NCI-H1048 (cell line): ENCODE data around the gene MUC5B.

Experiments
- DNase-seq: peaks from one replicate; lab custom pipeline; 2025; lab: John Stamatoyannopoulos, UW

The MUC5B gene

DNA sequence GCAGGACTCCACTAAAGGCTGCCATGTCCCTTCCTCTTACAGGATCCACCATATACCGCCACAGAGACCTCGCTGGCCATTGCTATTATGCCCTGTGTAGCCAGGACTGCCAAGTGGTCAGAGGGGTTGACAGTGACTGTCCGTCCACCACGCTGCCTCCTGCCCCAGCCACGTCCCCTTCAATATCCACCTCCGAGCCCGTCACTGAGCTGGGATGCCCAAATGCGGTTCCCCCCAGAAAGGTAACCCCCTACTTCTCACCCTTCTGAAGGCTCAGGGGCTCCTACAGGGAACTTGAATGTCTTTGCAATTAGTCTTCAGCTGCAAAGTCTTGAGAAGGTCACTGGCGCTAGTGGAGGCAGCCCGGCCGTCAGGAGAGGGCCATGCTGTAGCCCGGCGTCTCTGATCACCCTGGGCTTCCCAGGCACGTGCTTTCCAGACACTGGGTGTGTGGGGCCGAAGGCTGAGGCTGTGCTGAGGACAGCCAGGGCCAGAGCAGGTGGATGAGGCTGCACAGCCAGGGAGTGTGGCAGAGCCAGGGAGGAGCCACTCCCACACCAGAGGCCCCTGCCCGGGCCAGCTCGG is 30.0 kb upstream of the MUC5B start:
- no peak for DNase-seq

DNA sequence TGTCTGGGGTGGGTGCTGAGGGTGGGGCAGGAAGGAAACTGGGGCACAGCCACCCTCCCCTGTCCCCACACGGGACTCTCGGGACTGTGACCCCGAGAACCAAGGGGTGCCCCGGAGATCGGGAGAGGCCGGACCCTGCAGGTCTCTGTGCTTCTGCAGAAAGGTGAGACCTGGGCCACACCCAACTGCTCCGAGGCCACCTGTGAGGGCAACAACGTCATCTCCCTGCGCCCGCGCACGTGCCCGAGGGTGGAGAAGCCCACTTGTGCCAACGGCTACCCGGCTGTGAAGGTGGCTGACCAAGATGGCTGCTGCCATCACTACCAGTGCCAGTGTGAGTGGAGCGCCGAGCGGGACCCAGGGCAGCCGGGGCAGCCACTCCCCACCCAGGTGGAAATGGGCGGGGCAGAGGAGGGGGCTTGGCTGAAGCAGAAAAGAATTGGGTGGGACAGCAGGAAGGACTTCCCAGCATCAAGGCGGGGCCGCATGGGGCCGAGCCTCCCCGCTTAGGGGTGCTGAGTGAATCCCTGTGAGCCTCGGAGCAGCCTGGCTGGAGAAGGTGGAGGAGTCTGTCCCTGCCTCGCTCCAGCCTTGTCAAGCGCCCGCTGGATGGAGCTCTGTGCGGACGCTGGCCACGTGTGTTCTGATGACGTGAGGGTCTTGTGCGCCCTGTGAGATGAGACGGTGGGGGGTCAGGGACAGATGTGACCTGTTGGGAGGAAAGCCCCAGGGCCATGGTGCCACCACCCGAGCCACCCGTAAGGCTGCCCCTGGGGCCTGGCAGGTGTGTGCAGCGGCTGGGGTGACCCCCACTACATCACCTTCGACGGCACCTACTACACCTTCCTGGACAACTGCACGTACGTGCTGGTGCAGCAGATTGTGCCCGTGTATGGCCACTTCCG is 29.3 kb upstream of the MUC5B start:
- DNase-seq = no peak

DNA sequence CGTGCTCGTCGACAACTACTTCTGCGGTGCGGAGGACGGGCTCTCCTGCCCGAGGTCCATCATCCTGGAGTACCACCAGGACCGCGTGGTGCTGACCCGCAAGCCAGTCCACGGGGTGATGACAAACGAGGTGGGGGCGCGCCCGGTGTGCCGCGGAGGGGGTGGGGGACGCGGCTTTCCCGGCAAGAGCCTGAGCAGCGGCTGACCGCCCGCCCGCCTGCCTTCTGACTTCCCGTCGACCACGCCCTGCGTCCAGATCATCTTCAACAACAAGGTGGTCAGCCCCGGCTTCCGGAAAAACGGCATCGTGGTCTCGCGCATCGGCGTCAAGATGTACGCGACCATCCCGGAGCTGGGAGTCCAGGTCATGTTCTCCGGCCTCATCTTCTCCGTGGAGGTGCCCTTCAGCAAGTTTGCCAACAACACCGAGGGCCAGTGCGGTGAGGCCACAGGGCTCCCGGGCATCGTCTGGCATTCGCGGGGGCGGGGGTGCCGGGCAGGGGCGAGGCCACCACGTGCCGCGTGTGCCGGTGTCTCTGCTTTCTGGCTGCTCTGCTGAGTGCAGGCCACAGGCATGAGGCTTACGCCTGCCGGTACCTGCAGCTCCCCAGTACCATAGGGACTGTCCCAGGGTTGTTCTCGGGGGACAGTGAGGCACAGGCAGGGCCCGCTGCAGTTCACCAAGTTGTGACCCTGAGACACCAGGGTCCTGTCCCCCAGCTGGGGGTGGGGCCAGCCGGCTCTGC is 28.5 kb upstream of the MUC5B start:
- no peak for DNase-seq

DNA sequence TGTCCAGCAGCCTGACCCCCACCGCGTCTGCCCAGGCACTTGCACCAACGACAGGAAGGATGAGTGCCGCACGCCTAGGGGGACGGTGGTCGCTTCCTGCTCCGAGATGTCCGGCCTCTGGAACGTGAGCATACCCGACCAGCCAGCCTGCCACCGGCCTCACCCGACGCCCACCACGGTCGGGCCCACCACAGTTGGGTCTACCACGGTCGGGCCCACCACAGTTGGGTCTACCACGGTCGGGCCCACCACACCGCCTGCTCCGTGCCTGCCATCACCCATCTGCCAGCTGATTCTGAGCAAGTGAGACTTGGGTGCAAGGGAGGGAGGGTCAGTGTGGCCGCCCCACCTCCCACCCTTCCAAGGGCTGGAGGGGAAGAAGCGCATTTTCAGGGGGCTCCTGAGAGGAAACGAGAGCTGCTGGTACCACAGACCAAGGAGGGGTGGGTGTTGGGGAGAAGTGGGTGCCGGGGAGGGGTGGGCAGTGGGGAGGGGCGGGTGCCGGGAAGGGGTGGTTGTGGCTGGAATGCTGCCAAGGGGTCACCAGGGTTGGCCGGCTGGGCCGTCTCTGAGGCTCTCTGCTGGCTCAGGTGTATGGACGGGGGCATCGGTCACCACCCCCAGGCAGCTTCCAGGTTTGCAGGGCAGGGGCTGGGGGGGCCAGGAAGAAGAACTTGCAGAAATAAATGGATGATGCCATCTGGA is 27.7 kb upstream of the MUC5B start:
- no peak for DNase-seq

DNA sequence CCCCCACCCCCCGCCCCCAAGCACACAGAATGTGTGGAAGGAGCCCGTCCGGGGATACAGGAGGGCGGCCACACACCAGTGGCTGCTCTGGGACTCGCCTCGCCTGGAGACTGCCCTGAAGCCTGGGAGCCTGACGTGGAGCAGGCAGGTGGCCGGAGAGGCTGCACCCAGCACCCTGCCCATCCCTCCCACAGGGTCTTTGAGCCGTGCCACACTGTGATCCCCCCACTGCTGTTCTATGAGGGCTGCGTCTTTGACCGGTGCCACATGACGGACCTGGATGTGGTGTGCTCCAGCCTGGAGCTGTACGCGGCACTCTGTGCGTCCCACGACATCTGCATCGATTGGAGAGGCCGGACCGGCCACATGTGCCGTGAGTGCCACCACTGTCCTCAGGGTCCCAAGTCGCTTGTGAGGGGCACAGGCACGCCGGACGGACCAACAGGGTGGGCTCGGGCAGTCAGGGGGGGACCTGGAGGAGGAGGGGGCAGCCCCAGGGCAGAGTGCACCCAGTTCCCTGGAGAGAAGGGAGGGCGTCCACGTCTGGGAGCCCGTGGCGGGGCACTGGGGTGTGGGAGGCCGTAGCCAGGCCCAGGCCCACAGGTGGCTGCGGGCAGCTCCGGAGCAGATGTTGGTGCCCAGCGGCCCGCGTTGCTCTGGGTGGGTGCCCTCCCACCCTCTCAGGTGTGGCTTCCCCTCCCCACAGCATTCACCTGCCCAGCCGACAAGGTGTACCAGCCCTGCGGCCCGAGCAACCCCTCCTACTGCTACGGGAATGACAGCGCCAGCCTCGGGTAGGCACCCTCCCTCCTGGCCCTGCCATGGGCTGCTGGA is 27.0 kb upstream of the MUC5B start:
- no peak for DNase-seq

DNA sequence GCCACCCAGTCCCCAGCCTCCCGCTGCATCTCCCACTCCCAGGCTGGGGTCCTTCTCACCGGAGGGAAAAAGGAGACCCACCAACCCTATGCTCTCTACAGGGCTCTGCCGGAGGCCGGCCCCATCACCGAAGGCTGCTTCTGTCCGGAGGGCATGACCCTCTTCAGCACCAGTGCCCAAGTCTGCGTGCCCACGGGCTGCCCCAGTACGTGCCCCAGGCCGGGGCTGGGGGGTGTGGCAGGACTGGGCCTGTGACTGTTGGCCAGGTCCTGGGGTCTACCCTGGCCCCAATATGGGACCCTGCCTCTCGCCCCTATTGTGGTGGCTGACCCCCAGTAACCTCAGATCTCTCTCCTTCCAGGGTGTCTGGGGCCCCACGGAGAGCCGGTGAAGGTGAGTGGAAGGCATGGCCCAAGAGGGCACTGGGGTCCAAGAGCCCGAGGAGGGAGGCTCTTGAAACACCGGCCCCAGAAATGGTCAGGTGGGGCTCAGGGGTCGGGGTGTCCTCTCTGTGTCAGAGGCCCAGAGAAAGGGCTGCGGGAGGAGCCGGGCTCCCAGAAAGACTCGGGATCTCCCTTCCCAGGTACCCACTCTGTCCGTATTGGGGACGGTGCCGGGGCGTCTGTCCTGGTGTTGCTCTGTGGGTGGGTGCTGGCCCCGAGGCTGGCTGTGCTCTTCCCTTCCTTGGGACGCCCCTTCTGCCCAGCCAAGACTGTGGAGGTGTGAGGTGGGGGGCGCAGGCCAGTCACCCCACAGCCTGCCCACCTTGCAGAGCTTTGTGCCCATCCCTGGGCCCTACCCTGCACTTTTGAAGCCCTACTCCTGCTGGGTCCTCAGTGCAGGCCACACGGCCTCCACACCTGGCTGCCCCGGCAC is 26.1 kb upstream of the MUC5B start:
- no peak for DNase-seq

DNA sequence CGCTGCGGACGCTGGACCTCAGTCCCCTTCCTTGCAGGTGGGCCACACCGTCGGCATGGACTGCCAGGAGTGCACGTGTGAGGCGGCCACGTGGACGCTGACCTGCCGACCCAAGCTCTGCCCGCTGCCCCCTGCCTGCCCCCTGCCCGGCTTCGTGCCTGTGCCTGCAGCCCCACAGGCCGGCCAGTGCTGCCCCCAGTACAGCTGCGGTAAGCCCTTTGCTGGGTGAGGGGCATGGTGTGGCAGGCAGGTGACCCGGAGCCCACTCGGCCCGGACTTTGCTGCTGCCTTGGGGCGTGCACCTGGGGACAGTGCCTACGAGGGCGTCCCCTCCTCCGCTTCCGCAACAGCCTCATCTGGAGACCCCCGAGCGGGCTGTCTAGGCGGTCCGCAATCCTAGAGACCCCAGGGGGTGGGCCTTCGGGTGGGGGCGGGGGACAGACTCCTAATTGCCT is 25.4 kb upstream of the MUC5B start:
- no peak for DNase-seq

DNA sequence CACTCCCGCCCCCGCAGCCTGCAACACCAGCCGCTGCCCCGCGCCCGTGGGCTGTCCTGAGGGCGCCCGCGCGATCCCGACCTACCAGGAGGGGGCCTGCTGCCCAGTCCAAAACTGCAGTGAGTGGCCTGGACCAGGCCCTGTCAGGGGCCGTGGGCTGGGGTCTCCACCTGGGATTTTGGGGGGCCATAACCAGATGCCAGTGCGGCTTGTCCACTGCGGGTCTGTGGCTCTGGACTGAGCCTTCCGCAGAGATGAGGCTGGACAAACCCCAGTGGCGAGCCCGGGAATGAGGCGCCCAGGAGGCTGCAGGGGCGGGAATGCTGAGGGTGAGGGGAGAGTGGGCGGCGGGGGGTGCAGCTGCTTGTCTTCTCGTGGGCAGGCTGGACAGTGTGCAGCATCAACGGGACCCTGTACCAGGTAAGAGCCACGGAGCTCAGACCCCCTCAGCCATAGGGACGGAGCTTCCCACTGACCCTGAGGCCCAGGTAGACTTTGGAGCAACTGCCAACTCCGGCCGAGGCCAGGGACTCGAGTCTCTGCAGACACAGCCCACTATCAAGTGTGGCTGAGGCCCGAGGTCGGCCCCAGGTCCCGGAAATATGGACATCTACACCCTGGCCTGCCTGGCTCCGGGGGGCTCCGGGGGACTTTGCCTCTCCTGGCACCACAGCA is 24.8 kb upstream of the MUC5B start:
- no peak for DNase-seq

DNA sequence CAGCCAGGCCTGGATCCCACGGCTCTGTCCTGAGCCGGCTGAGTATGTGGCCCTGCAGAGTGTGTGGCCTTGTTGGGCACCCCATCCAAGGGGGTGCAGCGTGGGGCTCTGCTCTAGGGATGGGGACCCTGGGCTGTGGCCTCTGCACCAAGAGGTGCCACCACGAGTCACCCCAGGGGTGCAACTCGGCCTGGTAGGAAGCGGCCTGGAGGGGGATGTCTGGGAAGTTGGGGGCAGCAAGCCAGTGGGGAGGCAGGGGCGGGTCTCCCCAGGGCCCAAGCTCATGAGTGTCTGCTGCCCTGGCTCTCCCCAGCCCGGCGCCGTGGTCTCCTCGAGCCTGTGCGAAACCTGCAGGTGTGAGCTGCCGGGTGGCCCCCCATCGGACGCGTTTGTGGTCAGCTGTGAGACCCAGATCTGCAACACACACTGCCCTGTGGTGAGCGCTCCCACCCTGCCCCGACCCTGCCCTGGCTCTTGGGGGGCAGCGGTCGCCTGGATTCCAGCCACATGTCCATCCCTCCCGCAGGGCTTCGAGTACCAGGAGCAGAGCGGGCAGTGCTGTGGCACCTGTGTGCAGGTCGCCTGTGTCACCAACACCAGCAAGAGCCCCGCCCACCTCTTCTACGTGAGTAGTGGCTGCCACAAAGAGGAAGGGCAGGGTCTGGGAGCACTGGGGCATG is 24.2 kb upstream of the MUC5B start:
- no peak for DNase-seq

DNA sequence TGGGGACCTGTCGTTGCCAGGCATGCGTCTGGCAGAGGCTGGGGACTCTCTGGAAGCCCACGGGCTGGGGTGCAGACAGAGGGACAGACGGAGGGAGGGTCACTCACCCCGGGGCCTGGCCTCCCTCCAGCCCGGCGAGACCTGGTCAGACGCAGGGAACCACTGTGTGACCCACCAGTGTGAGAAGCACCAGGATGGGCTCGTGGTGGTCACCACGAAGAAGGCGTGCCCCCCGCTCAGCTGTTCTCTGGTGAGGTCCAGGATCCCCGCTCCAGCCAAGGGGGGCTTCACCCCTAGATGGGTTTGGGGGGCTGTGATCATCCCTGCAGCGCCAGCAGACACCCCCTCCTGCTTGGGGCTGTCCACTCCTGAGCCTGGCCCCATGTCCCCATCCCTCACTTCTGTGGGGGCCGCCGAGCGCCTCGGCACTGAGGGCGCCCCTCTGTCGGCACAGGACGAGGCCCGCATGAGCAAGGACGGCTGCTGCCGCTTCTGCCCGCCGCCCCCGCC is 23.6 kb upstream of the MUC5B start:
- DNase-seq = no peak

DNA sequence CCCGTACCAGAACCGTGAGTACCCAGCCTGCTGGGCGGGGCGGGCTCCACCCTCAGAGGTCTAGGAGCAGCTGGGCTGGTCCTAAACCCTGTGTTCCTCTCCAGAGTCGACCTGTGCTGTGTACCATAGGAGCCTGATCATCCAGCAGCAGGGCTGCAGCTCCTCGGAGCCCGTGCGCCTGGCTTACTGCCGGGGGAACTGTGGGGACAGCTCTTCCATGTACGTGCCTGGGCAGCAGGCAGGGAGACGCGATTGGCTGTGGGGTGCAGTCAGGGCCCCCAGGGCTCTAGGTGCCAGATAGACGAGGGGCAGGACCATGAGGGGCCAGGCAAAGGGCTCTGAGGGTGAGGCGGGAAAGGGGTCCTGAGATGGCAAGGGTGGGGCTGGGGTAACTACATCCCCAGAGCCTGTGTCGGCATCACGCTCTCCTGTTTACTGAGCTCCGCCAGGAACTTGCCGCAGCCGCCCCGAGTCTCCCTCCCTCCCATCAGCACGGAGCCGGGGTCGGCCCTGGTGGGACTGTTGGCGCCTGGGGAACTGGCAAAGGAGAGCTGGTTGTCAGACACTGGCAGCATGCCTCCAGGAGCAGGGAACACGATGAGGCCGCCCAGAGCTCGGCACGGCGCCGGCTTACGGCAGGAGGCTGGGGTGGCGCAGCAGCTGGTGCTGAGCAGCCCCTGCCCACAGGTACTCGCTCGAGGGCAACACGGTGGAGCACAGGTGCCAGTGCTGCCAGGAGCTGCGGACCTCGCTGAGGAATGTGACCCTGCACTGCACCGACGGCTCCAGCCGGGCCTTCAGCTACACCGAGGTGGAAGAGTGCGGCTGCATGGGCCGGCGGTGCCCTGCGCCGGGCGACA is 22.9 kb upstream of the MUC5B start:
- DNase-seq = no peak

DNA sequence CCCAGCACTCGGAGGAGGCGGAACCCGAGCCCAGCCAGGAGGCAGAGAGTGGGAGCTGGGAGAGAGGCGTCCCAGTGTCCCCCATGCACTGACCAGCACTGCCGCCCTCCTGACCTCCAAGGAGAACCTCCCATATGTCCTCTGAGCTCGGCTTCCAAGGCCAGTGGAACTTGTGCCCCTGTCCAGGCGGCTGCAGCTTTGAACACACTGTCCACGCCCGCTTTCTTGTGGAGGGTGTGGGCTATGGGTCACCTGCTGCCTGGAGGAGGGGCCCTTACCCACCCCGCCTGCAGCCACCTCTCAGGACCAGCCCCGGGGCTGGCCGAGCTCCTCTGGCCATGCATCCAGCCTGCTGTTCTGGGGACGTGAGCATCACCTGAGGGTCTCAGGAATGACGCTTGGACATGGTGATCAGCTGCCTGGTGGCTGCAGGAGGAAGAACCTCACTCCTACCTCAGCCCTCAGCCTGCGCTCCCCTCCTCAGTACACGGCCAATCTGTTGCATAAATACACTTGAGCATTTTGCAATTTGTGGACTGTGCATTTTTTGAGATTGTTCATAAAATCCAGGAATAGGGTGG is 22.2 kb upstream of the MUC5B start:
- DNase-seq = no peak

DNA sequence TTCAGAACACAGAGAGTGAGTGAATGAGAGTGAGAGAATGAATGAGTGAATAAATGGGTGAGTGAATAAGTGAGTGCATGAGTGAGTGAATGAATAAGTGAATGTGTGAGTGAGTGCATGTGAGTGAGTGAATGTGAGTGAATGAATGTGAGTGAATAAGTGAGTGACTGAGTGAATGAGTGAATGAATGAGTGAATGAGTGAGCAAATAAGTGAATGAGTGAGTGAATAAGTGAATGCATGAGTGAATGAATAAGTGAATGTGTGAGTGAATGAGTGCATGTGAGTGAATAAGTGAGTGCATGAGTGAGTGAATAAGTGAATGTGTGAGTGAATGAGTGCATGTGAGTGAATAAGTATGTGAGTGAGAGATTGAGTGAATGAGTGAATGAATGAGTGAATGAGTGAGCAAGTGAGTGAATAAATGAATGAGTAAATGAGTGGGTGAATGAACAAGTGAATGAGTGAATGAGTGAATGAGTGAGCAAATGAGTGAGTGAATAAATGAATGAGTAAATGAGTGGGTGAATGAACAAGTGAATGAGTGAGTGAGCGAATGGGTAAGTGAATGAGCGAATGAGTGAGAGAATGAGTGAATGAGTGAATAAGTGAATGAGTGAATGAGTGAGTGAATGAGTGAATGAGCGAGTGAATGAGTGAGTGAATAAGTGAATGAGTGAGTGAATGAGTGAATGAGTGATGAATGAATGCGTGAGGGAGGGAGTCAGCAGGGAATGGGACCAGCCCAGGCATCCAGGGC is 21.3 kb upstream of the MUC5B start:
- no peak for DNase-seq

DNA sequence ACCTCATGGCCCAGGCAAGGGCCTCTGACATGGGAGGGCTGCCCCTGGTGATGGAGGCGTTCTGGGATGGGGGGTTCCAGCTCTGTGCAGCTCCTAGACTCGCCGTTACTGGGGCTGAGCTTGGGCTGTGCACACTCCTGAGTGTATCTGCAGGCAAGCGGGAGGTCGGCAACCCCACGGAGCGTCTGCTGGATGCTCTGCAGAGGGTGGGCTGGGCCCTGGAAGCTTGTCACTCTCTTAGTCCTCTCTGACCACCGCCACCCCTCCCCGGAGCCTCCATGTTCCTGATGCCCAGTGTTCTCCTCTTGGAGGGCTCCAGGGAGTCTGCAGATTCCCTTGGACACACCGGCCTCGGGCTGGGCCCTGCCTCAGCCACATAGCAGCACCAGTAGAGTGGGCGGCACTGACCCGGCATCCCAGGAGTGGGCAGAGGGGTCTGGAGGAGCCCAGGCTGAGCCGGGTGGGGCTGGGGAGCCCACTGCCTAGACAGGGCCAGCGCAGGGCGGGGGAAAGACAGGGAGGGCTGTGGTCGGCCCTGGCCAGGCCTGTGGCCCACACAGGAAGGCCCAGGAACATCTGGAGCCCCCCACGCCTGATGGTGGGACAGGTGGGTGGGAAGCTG is 20.6 kb upstream of the MUC5B start:
- no peak for DNase-seq

DNA sequence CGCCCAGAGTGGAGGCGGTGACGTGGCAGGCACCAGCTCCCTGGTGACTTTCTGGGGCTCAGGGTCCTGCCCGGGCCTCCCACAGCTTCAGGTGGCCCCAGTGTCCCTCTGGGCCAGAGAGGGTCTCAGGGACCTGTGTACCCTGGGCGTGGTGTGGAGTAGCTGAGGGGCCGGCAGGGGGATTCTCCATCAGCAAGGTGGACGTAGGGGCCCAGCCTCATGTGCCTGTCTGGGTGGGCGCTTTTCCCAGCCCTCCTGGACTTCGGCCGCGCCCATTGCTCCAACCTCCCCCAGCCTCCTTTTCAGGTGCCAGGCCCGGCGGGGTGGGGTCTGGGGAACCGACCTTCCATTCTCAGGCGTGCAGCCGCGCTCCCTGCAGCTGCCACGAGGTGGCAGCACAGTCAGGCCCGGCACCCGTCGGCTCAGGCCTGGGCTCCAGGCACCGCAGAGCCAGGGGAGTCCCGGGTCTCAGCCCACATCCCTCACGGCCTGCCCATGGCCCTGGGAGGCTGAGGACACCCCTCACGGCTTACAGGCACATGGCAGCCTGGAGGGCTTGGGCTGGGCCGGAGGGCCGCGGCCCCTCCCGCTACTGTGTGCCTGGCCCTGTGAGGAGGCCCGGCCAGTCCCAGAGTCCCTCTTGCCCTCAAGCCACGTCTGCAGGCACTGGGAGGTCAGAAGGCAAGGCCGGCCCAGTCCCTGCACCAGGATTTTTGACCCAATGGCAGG is 19.9 kb upstream of the MUC5B start:
- peak; percentile 19 for DNase-seq
